GM19238 (cell line): ENCODE results near the gene PLN.

Experiments
- DNase-seq: peaks from one replicate; pipeline ENCODE4 v3.0.0; 2011; ENCODE audit warnings: low spot score; ENCODE audit not compliant: insufficient read length

Gene PLN

DNA sequence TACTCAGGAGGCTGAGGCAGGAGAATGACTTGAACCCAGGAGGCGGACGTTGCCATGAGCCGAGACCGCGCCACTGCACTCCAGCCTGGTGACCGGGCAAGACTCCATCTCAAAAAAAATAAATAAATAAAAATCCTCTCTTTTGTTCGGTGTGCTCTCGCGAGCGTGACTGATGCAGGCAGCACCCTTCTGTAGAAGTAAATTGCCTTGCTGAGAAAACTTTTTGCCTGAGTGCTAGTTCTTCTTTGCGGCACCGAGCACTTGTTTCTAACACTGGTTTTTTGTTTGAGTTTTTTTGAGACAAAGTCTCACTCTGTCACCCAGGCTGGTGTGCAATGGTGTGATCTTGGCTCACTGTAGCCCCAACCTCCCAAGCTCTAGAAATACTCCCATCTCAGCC is 30.5 kb downstream of the PLN start:
- DNase-seq: no peak

DNA sequence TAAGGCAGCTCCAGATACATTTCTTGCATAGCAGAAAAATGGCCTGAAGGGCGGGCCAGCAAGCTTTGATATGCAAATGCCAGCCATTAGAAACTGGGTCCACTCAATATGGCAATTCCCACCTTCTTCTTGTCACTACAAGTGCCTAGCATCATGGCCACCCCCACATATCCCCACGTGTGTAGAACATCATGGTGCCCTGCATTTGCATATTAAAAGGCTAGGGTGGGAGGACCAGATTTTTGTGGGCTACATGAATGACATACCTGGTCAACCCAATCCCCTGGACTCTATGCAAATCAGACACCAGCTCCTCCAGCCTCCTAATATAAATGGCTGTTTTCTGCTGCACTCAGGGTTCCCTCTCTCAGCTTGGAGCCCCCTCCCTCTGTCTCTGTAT is 31.7 kb downstream of the PLN start:
- no peak for DNase-seq

DNA sequence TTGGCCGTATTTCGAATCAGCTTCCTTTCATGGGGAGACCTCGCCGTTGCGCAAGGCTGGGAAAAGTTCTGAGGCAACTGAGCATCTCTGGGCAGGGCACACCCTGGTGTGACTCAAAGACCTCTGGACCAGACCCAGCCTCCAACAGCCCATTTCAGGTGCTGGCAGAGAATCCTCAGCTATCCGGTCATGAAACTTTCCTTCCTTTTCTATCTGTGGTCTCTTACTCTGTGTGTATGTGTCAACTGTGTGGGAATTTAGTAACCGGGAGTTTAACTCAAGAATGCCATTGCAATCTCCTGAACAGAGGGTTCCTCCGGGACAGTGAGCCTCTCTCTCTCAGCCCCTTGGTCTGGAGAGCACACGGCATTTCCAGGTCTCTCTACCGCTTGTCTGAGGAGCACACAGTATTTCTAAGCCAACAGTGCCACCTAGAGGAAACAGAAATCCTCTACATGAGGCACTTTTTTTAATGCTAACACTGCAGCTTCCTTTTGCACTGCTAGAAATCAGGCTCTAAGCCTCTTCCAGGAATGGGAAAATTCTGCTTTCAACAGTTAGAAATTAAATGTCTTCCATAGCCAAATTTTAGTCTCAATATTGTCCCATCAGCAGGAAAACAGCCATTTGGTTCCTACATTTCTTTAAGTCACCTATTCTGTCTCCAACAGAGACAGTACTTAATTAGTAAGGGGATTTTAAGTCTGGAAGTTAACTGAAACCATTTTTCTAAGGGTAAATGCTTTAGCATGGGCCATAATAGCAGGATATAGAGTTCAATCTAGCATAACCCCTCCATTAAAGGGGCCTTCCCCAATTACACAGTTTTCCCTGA is 32.7 kb downstream of the PLN start:
- DNase-seq: peak; percentile 5

DNA sequence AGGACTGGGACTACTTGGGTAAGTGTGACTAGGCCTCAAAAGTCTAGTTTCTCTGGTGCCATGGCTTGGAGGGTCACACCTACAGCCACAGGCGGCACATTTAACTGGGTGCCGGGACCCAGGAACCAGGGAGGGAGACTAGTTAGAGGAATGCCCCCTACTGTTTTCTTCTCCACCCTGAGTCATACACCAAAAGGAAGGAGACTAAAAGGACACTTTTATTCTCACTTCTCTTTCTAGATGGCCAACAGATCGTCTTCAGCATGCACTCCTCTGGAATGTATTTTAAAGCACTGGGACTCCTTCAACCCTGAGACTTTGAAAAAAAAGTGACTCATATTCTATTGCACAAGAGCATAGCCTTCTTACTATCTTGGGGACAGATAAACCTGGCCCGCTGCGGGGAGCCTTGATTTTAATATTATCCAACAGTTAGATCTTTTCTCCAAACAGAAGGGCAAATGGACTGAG is 33.4 kb downstream of the PLN start:
- DNase-seq: no peak

DNA sequence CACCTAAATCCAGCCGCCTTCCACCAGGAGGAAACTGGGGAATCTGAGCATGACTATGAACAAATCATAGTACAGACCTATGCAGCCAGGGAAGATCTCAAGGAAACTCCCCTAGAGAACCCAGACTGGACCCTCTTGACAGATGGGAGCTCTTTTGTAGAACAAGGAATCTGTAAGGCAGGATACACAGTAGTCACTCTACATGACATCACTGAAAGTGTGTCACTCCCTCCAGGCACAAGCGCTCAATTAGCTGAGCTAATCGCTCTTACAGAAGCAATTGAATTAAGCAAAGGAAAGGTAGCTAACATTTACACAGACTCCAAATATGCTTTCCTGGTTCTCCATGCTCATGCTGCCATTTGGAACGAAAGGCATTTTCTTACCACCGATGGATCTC is 36.8 kb downstream of the PLN start:
- no peak for DNase-seq

DNA sequence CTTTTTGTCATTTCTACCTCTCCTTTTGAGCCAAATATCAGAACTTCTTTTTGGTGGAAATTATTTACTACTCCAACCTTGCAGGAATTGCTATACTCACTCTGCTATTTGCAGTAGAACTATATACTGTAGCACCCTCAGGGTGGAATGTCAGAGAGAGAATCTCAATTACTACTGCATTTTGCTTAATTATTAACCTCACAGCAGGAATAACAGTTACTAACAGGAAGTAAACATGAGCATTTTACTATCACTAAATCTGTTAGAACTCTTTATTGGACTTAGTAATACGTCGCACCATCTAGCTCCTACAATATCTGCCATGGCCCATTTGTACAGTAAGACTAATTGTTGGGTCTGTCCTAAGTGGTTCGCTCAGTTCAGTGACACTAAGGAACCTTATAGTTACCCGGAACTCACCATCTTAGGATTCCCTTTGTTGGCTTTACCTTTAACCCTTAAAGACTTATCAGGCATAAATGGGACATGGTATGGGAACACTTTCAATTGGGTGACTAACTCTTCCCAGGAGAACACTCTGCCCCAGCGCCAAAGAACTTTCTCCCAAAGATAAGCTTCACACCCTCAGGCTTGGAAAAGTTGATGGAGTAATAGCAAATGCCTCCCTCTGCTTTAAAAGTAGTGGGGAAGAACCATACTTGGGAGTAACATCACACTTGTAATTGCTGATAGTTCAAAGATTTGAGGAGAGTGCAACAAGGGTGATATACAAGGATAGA is 38.8 kb downstream of the PLN start:
- no peak for DNase-seq

DNA sequence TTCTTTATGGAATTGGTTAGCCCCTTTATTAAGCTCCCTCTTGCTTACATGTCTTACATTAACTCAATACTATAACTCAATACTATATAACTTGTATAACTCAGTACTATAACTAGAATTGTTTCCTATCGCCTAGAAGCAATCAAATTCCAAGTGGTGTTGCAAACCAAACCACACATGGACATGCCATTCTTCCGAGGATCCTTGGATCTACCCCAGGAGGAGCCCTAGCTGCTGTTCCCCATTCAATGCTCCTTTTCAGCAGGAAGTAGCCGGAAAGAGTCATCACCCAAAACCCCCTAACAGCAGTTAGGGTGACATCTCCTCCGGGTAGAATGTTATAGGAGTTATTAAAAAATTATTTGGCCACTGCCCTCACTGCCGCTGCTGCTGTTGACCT is 40.5 kb downstream of the PLN start:
- DNase-seq: no peak

DNA sequence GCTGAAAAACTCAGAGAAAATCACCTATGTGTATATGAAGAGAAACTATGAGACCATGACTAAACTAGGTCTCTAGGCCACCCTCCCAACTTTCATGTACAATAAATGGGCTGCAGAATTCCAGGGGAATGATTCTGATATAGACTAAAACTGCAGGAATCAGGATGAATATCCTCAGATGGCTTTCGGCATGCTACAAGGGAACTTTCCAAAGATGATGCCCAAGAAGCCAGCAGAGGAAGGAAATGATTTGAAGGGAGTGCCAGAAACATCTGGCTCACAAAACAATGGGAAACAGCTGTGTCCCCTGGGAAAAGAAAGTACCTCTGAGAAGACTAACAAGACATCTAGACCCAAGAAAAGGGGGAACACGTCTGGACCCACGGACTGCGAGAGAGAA is 41.1 kb downstream of the PLN start:
- DNase-seq: no peak

DNA sequence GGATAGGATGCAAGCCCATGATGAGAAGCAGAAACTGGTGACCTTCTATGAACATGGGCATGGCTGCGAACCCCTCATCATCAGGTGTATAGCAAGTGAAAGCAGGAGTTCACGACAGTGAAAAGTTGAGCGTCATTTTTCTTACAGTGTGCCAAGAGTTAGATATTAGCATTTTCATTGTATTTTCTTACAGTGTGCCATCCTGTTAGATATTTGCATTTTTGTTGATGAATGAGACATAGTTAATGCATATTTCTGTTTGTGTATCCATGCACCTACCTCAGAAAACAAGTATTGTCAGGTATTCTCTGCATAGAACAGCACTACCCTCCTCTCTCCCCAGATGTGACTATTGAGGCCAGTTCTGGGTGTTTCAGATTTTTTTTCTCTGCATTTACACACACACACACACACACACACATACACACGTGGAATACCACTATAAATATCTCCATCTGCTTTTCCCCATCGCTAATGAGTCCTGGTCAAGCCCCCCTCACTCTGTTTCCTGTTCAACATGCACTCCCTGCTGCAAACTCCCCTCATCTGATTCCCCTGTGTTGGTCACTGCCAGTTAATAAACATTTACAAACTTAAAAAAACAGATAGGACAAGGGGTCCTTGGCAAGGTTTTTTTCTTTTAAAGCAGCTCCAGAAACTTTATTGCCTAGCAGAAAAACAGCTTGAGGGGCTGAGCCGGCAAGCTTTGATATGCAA is 41.7 kb downstream of the PLN start:
- no peak for DNase-seq

DNA sequence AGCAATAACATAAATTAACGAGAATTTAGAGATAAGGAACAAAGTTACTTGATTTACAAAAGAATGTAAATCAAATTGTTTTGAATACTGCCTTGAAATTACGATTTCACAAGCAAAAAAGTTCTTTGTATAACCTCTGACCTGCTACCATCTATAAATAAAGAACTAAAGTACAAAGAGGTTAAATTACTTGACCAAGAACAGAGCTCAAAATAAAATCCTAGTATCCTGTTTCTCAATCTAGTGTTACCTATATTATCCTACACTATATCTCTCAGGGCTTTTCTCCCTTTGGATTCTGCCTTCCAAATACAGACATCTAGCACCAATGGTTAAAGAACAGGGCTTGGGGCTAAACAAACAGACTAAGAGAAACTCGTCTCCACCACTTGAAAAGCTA is 43.8 kb downstream of the PLN start:
- no peak for DNase-seq

DNA sequence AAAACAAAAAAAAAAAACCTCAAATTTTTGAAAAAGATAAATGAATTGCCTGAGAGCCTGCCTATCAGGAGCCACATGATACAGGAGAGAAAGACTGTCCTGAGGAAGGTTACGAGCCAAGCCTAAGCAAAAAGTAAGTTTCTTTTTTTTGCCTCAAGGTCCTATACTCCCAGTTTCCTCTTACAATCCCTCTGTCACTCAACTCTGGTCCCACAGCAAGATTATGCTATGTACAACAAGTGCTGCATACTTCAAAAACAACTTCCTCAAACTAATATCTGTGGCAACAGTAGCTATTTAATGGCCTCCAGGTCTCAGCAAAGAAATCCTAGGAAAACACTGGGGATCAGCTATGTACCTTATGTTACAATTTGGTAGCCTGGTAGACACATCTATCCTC is 46.8 kb downstream of the PLN start:
- no peak for DNase-seq

DNA sequence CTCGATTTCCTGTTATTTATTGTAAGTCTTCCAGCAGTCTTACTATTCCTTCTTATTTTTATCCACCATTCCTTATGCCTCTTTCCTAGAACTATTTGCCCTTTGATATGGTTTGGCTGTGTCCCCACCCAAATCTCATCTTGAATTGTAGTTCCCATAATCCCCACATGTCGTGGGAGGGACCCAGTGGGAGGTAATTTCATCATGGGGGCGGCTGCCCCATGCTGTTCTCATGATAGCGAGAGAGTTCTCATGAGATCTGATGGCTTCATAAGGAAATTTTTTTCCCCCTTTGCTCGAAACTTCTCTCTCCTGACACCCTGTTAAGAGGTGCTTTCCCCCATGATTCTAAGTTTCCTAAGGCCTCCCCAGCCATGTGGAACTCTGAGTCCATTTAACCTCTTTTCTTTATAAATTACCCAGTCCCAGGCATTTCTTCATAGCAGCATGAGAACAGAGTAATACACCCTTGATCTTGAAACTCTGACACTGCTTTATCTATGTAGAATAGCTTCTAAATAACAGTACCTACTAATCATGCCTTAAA is 48.8 kb downstream of the PLN start:
- DNase-seq: no peak

DNA sequence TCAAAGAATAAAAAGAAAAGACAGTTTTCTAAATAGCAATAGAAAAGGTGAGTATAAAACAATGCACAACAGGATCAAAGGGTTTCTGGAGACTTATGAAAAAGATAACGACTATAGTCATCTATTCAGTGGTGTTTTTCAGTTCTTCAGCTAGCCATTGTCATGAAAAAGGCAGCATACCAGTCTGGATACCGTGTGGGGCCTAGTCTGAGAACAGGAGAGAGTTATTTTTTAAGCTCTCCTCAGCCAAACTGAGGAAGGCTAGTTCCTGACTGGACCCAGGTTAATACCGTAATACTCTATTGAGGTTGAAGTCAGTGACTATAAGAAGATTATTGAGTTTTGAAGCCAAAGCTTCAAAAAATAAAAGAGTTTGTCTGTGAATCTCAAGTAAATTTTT is 49.5 kb downstream of the PLN start:
- no peak for DNase-seq

DNA sequence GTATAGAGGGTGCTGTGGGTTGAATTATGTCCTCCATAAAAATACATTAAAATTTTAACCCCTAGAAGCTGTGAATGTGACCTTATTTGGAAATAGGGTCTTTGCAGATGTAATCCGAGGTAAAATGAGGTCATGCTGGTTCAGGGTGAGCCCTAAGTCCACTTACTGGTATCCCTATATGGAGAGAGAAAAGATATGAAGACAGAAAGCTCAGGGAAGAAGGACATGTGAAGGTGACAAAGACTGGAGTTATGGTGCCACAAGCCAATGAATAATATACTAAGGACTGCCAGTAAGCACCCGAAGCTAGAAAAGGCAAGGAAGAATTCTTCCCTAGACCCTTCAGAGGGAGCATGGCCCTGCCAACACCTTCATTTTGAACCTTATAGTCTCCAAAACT is 50.2 kb downstream of the PLN start:
- DNase-seq: no peak

DNA sequence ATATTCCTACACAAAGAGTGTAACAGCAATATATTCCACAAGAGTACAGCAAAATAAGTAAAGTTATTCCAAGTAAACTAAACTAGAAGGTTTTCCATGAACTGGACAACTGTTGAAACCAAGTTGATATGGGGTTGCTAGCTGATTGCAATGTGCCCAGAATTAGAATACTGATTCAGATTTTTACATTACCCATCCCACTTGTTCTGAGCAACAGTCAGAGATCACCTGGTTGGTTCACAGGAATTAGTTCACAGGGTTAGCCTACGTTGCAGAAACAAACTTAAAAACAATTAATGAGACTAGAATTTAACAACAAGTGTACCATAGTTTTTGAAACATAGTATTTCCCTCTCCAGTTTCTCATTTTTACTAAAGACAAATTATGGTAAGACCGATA is 54.2 kb downstream of the PLN start:
- DNase-seq: no peak

DNA sequence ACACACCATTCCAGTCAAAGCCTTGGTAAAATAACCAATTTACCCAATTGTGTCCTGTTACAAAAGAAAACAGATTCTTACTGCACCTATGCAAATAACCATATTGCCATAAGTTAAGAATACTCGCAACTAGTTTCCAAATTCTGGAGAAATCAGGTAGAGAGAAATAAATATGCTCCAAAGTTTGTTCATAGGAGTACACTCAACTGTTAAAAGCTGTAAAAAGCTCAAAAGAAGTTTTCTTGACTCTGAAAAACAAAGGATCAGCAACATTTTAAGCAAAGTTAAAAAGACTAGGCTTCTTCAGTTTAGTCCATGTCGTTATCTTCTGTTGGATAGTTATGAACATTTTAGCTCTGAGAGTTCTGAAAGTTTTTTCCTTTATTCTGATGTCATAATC is 55.3 kb downstream of the PLN start:
- DNase-seq: no peak

DNA sequence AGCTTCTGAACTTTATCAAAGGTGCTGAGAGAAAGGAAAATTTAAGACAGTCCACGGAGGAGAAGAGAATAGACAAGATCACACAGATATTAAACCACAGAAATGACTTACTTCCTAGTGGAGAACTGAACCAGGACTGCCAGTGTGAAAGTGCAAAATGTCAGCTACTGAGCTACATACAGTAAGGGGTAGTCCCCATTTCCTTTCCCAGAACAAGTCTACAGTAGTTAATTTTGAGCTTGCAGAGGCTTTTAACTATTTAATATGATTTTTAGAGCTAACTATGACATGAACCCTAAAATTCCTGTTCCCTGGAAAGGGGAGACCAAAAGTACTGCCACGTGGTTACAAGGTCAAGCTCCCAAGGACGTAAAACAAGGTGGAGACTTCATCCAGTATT is 58.2 kb downstream of the PLN start:
- DNase-seq: no peak

DNA sequence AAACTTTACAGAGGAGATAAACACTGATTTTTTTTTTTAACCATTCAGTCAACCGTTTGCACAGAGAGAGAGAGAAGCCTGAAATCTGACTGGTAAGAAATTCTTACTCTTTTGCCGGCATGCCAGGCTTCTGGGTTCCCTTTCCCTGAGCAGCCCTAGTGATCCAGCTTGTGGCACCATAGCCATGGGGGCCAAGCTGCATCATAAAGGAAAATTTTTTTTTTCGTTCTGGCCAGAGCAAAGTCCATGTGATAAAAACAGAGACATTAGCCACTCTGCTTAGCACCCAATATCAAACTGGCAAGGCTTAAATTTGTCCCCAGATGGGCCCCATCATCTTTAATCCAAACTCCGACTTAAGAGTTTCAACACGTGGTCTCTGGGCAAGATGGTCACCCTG is 58.8 kb downstream of the PLN start:
- no peak for DNase-seq
